Liver (tissue), 3 donors: ENCODE measurements around the gene MXD3.
A peak's percentile ranks its signal among the peaks of the same experiment; 100 is the strongest.

Source experiments
- CTCF ChIP-seq: fragments of 150-350 bp; IDR thresholded peaks from 2 replicates; pipeline ENCODE4 v1.5.1; 2017; ENCODE audit warnings: improper control_type of control experiment, low read depth, low read length; ENCODE audit not compliant: missing input control
- EGR1 ChIP-seq, 2 donors: IDR thresholded peaks; 2 replicates each; pipeline ENCODE4 v1.6.1; 2016 to 2018; ENCODE audit warnings: antibody characterized with exemption in 2 of 2, low read depth in 2 of 2
- FOXA1 ChIP-seq: IDR thresholded peaks from 2 replicates; pipeline ENCODE4 v1.6.1; 2016; ENCODE audit warnings: antibody characterized with exemption
- FOXA2 ChIP-seq: IDR thresholded peaks from 2 replicates; pipeline ENCODE4 v1.6.1; 2016; ENCODE audit warnings: antibody characterized with exemption
- HNF4A ChIP-seq, 2 donors: conservative IDR thresholded peaks; 2 replicates each; pipeline ENCODE4 v1.6.1; 2016; ENCODE audit warnings: antibody characterized with exemption in 2 of 2, mild to moderate bottlenecking in 2 of 2
- HNF4G ChIP-seq: IDR thresholded peaks from 2 replicates; pipeline ENCODE4 v1.6.1; 2016; ENCODE audit warnings: antibody characterized with exemption
- MAX ChIP-seq: IDR thresholded peaks from 2 replicates; pipeline ENCODE4 v1.6.1; 2016; ENCODE audit warnings: antibody characterized with exemption
- RAD21 ChIP-seq, 2 donors: IDR thresholded peaks; 2 replicates each; pipeline ENCODE4 v1.6.1; 2016; ENCODE audit warnings: antibody characterized with exemption in 2 of 2, mild to moderate bottlenecking in 2 of 2
- REST ChIP-seq: IDR thresholded peaks from 2 replicates; pipeline ENCODE4 v1.6.1; 2016; ENCODE audit warnings: antibody characterized with exemption, mild to moderate bottlenecking
- RXRA ChIP-seq, 2 donors: IDR thresholded peaks; 2 replicates each; pipeline ENCODE4 v1.6.1; 2017 to 2018; ENCODE audit warnings: antibody characterized with exemption in 2 of 2, mild to moderate bottlenecking in 1 of 2
- SP1 ChIP-seq: IDR thresholded peaks from 2 replicates; pipeline ENCODE4 v1.6.1; 2018; ENCODE audit warnings: antibody characterized with exemption, mild to moderate bottlenecking
- TAF1 ChIP-seq: conservative IDR thresholded peaks from 2 replicates; pipeline ENCODE4 v1.6.1; 2016; ENCODE audit warnings: antibody characterized with exemption, mild to moderate bottlenecking
- donor health status: healthy.
- donor health status: healthy.

GRCh38 chr5:177349762-177350161, 38.1 kb upstream of the MXD3 start:
- TF ChIP-seq TAF1 (no peak), HNF4A (conservative IDR thresholded peaks at IDR 0.05) (peak in 1 of 2 donors; percentile 2), CTCF (no peak), RXRA (IDR thresholded peaks at IDR 0.05) (no peak), FOXA1 (no peak), REST (no peak), HNF4G (no peak), FOXA2 (no peak), RAD21 (IDR thresholded peaks at IDR 0.05) (no peak), MAX (no peak), EGR1 (IDR thresholded peaks at IDR 0.05; ENCODE audit: low read depth in 2 of 2) (no peak), SP1 (no peak)
